Endodermal cell (in vitro differentiated cells): ENCODE data around the gene ATP2A1. TPM values are rescaled to one million over a fixed set of nuclear protein-coding genes. Genes with fewer than 3 reads are reported as not detected.

Source experiments
- DNase-seq: peaks from one replicate; pipeline ENCODE4 v3.0.0-alpha.2; 2017
- H3K27ac ChIP-seq: 2 replicates; pipeline ENCODE4 v1.5.1; 2013; ENCODE audit warnings: mild to moderate bottlenecking, low read depth, low read length, moderate library complexity
- H3K27me3 ChIP-seq: 2 replicates; pipeline ENCODE4 v1.6.1; 2013; ENCODE audit warnings: mild to moderate bottlenecking, low read length, moderate library complexity; ENCODE audit not compliant: insufficient read depth, control insufficient read depth, poor library complexity, severe bottlenecking
- H3K36me3 ChIP-seq: 2 replicates; pipeline ENCODE4 v1.7.0; 2013; ENCODE audit warnings: mild to moderate bottlenecking, low read length, moderate library complexity; ENCODE audit not compliant: control insufficient read depth, insufficient read depth
- H3K4me1 ChIP-seq: one replicate; pipeline ENCODE4 v1.7.0; 2013; ENCODE audit warnings: low read length; ENCODE audit not compliant: control insufficient read depth, insufficient read depth
- H3K4me3 ChIP-seq: 2 replicates; pipeline ENCODE4 v1.5.1; 2013; ENCODE audit warnings: mild to moderate bottlenecking, low read length, moderate library complexity
- H3K9ac ChIP-seq: 2 replicates; pipeline ENCODE4 v1.6.1; 2013; ENCODE audit warnings: mild to moderate bottlenecking, low read length, moderate library complexity; ENCODE audit not compliant: poor library complexity, severe bottlenecking; ENCODE audit errors: extremely low read depth
- H3K9me3 ChIP-seq: 2 replicates; pipeline ENCODE4 v1.6.1; 2013; ENCODE audit warnings: mild to moderate bottlenecking, low read length, moderate library complexity; ENCODE audit not compliant: control insufficient read depth
- H3K27ac Mint-ChIP-seq: 2 replicates; pipeline ENCODE4 v1.8.0; 2020; ENCODE audit warnings: mixed read lengths
- H3K27me3 Mint-ChIP-seq: 2 replicates; pipeline ENCODE4 v1.8.0; 2021; ENCODE audit warnings: mild to moderate bottlenecking, mixed read lengths; ENCODE audit not compliant: insufficient read depth
- H3K36me3 Mint-ChIP-seq: 2 replicates; pipeline ENCODE4 v1.8.0; 2020; ENCODE audit warnings: low read depth, mixed read lengths
- H3K4me1 Mint-ChIP-seq: 2 replicates; pipeline ENCODE4 v1.8.0; 2020; ENCODE audit warnings: mixed read lengths
- H3K4me3 Mint-ChIP-seq: 2 replicates; pipeline ENCODE4 v1.8.0; 2020; ENCODE audit warnings: mild to moderate bottlenecking, moderate library complexity, mixed read lengths
- H3K9me3 Mint-ChIP-seq: 2 replicates; pipeline ENCODE4 v1.8.0; 2020; ENCODE audit warnings: mild to moderate bottlenecking, mixed read lengths
- CTCF ChIP-seq: fragments of 200-600 bp; sonication (generic); conservative IDR thresholded peaks from 2 replicates; pipeline ENCODE4 v1.5.0; 2021; ENCODE audit warnings: antibody characterized with exemption, mild to moderate bottlenecking
- WGBS, 2 experiments: methylation state at CpG; one replicate each; pipeline versions ENCODE4 v1.1.5 to v1.1.7; 2013; ENCODE audit warnings: missing lambda C conversion rate in 2 of 2, mixed read lengths in 1 of 2; ENCODE audit not compliant: insufficient coverage in 1 of 2, insufficient read length in 1 of 2; 5-methylcytosine and 5-hydroxymethylcytosine counted together
- total RNA-seq, 2 donors: library from RNA; stranded (reverse); fragmentation: NEBNext Ultra II Directional in 1 of 2; extraction: Animal tissue kit (Norgen Biotek cat#: 25700) in 1 of 2; gene quantifications; 2 replicates in 1 of 2; 3 replicates in 1 of 2; pipeline ENCODE4 v1.2.1, GENCODE V29; 2021

ATP2A1 gene
- total RNA-seq, 2 donors from 2014 or later: 4.7 to 7.7 TPM

- 91 to 94% methylated on average over 13 to 14 of the region's 14 CpGs for WGBS, 2 experiments
- Mint-ChIP-seq H3K4me3 (no peak overlapping the region), H3K27ac (no peak overlapping the region), H3K9me3 (no peaks in the 10 kb centered on the region), H3K27me3 (no peaks in the 10 kb centered on the region), H3K36me3 (no peaks in the 10 kb centered on the region), H3K4me1 (no peaks in the 10 kb centered on the region)
- H3K36me3 ChIP-seq: no peaks in the 10 kb centered on the region
- TF ChIP-seq CTCF: no peak
- H3K27ac ChIP-seq: no peak overlapping the region
- H3K9me3 ChIP-seq: no peaks in the 10 kb centered on the region
- no peak for DNase-seq
- no peak overlapping the region for H3K4me3 ChIP-seq
- H3K27me3 ChIP-seq: no peaks in the 10 kb centered on the region
- no peak overlapping the region for H3K9ac ChIP-seq
- H3K4me1 ChIP-seq: no peaks in the 10 kb centered on the region
Observed at GRCh38 chr16:28891964-28892890, 13.9 kb downstream of the ATP2A1 start.

GRCh38 chr16:28893291-28893690, 15.0 kb downstream of the ATP2A1 start:
- H3K27ac Mint-ChIP-seq: no peak overlapping the region
- Histone ChIP-seq H3K27me3 (no peaks in the 10 kb centered on the region), H3K27ac (no peak overlapping the region), H3K9ac (no peak overlapping the region), H3K4me3 (no peak overlapping the region), H3K9me3 (no peaks in the 10 kb centered on the region), H3K36me3 (no peaks in the 10 kb centered on the region), H3K4me1 (no peaks in the 10 kb centered on the region)
- no peak for TF ChIP-seq CTCF
- WGBS, 2 experiments: 99 to 100% methylated on average over 1 to 4 of the region's 4 CpGs
- H3K4me3 Mint-ChIP-seq: no peak overlapping the region
- H3K36me3 Mint-ChIP-seq: no peaks in the 10 kb centered on the region
- H3K9me3 Mint-ChIP-seq: no peaks in the 10 kb centered on the region
- no peaks in the 10 kb centered on the region for H3K27me3 Mint-ChIP-seq
- no peak for DNase-seq
- no peaks in the 10 kb centered on the region for H3K4me1 Mint-ChIP-seq

- no peaks in the 10 kb centered on the region for H3K4me1 ChIP-seq
- H3K27ac ChIP-seq: no peak overlapping the region
- H3K9me3 ChIP-seq: no peaks in the 10 kb centered on the region
- WGBS, 2 experiments: 89 to 93% methylated on average over 4 of the region's 4 CpGs
- H3K4me1 Mint-ChIP-seq: no peaks in the 10 kb centered on the region
- H3K36me3 ChIP-seq: no peaks in the 10 kb centered on the region
- no peak overlapping the region for H3K27ac Mint-ChIP-seq
- no peak for TF ChIP-seq CTCF
- H3K27me3 ChIP-seq: no peaks in the 10 kb centered on the region
- no peaks in the 10 kb centered on the region for H3K36me3 Mint-ChIP-seq
- no peak overlapping the region for H3K4me3 ChIP-seq
- no peak for DNase-seq
- H3K9ac ChIP-seq: no peak overlapping the region
- H3K4me3 Mint-ChIP-seq: no peak overlapping the region
- no peaks in the 10 kb centered on the region for H3K9me3 Mint-ChIP-seq
- H3K27me3 Mint-ChIP-seq: no peaks in the 10 kb centered on the region
Observed at GRCh38 chr16:28895609-28896008, 17.3 kb downstream of the ATP2A1 start.
